WTC11 (cell line): ENCODE measurements around the gene MRTFA. TPM values are rescaled to one million over a fixed set of nuclear protein-coding genes. Genes with fewer than 3 reads are reported as not detected.

Experiments
- ATAC-seq: fragments of 200-7000 bp; cut with Tn5 transposase; 2 replicates; pipeline ENCODE4 v1.10.0; 2021; ENCODE audit warnings: mild to moderate bottlenecking, moderate library complexity
- CTCF ChIA-PET: fragments of 300-600 bp; sonication (Branson Sonifier 250); formaldehyde crosslinking; loops from one replicate; lab custom pipeline; 2021; ENCODE audit warnings: antibody characterized with exemption; lab: Charles Lee
- POLR2A ChIA-PET: fragments of 350-600 bp; sonication (Branson Sonifier 250); formaldehyde crosslinking; loops from one replicate; lab custom pipeline; 2021; ENCODE audit warnings: antibody characterized with exemption; lab: Charles Lee
- DNase-seq: peaks from one replicate; pipeline ENCODE4 v3.0.0; 2021; ENCODE audit warnings: low spot score
- H3K27ac Mint-ChIP-seq: 2 replicates; pipeline ENCODE4 v1.8.0; 2021; ENCODE audit warnings: mixed read lengths
- H3K27me3 Mint-ChIP-seq: 2 replicates; pipeline ENCODE4 v1.8.0; 2021; ENCODE audit warnings: low read depth, mild to moderate bottlenecking, moderate library complexity, mixed read lengths
- H3K36me3 Mint-ChIP-seq: 2 replicates; pipeline ENCODE4 v1.8.0; 2021; ENCODE audit warnings: mixed read lengths
- H3K4me1 Mint-ChIP-seq: 2 replicates; pipeline ENCODE4 v1.8.0; 2022; ENCODE audit warnings: mixed read lengths
- H3K4me3 Mint-ChIP-seq: 2 replicates; pipeline ENCODE4 v1.8.0; 2021; ENCODE audit warnings: mild to moderate bottlenecking, moderate library complexity, mixed read lengths
- H3K9me3 Mint-ChIP-seq: 2 replicates; pipeline ENCODE4 v1.8.0; 2021; ENCODE audit warnings: mixed read lengths
- ATF3 ChIP-seq: sonication (generic); formaldehyde crosslinking; conservative IDR thresholded peaks from 2 replicates; pipeline ENCODE4 v1.8.1; 2022; ENCODE audit warnings: mild to moderate bottlenecking, missing genetic modification reagents
- ATF6 ChIP-seq: sonication (generic); formaldehyde crosslinking; IDR thresholded peaks from 2 replicates; pipeline ENCODE4 v1.8.1; 2023; ENCODE audit warnings: mild to moderate bottlenecking, missing genetic modification reagents
- CREM ChIP-seq: sonication (generic); formaldehyde crosslinking; IDR thresholded peaks from 2 replicates; pipeline ENCODE4 v1.8.1; 2022; ENCODE audit warnings: mild to moderate bottlenecking, missing genetic modification reagents, moderate library complexity
- E2F4 ChIP-seq: sonication (generic); formaldehyde crosslinking; IDR thresholded peaks from 2 replicates; pipeline ENCODE4 v1.8.1; 2022; ENCODE audit warnings: low read depth, mild to moderate bottlenecking, moderate library complexity, missing genetic modification reagents, borderline replicate concordance
- ERG ChIP-seq: fragments of 250-450 bp; sonication (Bioruptor Pico); IDR thresholded peaks from 2 replicates; pipeline ENCODE4 v1.8.0; 2021; ENCODE audit warnings: mild to moderate bottlenecking
- ETV6 ChIP-seq: sonication (generic); formaldehyde crosslinking; IDR thresholded peaks from 2 replicates; pipeline ENCODE4 v1.8.1; 2022; ENCODE audit warnings: mild to moderate bottlenecking, missing genetic modification reagents
- FOXK1 ChIP-seq: sonication (generic); formaldehyde crosslinking; IDR thresholded peaks from 2 replicates; pipeline ENCODE4 v1.8.0; 2022; ENCODE audit warnings: mild to moderate bottlenecking, moderate library complexity, missing genetic modification reagents
- MYBL2 ChIP-seq: sonication (generic); formaldehyde crosslinking; IDR thresholded peaks from 2 replicates; pipeline ENCODE4 v1.8.1; 2023; ENCODE audit warnings: mild to moderate bottlenecking, moderate library complexity, missing genetic modification reagents
- NFATC4 ChIP-seq: fragments of 250-450 bp; sonication (Bioruptor Pico); IDR thresholded peaks from 2 replicates; pipeline ENCODE4 v1.9.0; 2021; ENCODE audit warnings: mild to moderate bottlenecking
- NR1H2 ChIP-seq: sonication (generic); formaldehyde crosslinking; IDR thresholded peaks from 2 replicates; pipeline ENCODE4 v1.9.0; 2021; ENCODE audit warnings: mild to moderate bottlenecking, moderate library complexity, missing genetic modification reagents
- RORB ChIP-seq: fragments of 250-450 bp; sonication (Bioruptor Pico); IDR thresholded peaks from 2 replicates; pipeline ENCODE4 v1.9.0; 2021; ENCODE audit warnings: mild to moderate bottlenecking
- SOX15 ChIP-seq: fragments of 250-450 bp; sonication (Bioruptor Pico); IDR thresholded peaks from 2 replicates; pipeline ENCODE4 v1.9.0; 2021; ENCODE audit warnings: mild to moderate bottlenecking
- SP1 ChIP-seq: sonication (generic); formaldehyde crosslinking; conservative IDR thresholded peaks from 2 replicates; pipeline ENCODE4 v1.8.1; 2022; ENCODE audit warnings: missing genetic modification reagents
- TEAD4 ChIP-seq: sonication (generic); formaldehyde crosslinking; IDR thresholded peaks from 2 replicates; pipeline ENCODE4 v1.8.0; 2022; ENCODE audit warnings: mild to moderate bottlenecking, missing genetic modification reagents
- TP53 ChIP-seq: sonication (generic); formaldehyde crosslinking; IDR thresholded peaks from 2 replicates; pipeline ENCODE4 v1.8.1; 2023; ENCODE audit warnings: mild to moderate bottlenecking, missing genetic modification reagents
- USF2 ChIP-seq: sonication (generic); formaldehyde crosslinking; IDR thresholded peaks from 2 replicates; pipeline ENCODE4 v1.8.1; 2023; ENCODE audit warnings: mild to moderate bottlenecking, missing genetic modification reagents, moderate library complexity
- ZNF121 ChIP-seq: sonication (generic); formaldehyde crosslinking; IDR thresholded peaks from 2 replicates; pipeline ENCODE4 v1.8.0; 2023; ENCODE audit warnings: missing genetic modification reagents
- ZNF138 ChIP-seq: sonication (generic); formaldehyde crosslinking; conservative IDR thresholded peaks from 2 replicates; pipeline ENCODE4 v1.8.1; 2022; ENCODE audit warnings: mild to moderate bottlenecking, moderate library complexity, missing genetic modification reagents
- ZNF263 ChIP-seq: sonication (generic); formaldehyde crosslinking; IDR thresholded peaks from 2 replicates; pipeline ENCODE4 v1.8.1; 2022; ENCODE audit warnings: low read depth, mild to moderate bottlenecking, moderate library complexity, missing genetic modification reagents
- ZNF317 ChIP-seq: sonication (generic); formaldehyde crosslinking; IDR thresholded peaks from 2 replicates; pipeline ENCODE4 v1.8.1; 2023; ENCODE audit warnings: low read depth, mild to moderate bottlenecking, moderate library complexity, missing genetic modification reagents, borderline replicate concordance
- ZNF416 ChIP-seq: fragments of 250-450 bp; sonication (Bioruptor Pico); IDR thresholded peaks from 2 replicates; pipeline ENCODE4 v1.9.0; 2021; ENCODE audit warnings: mild to moderate bottlenecking, inconsistent platforms
- total RNA-seq: library from RNA; stranded (reverse); gene quantifications from 3 replicates; pipeline ENCODE4 v1.2.3, GENCODE V29; 2021
- TF ChIP-seq, protein P1 (sequence below): fragments of 200-600 bp; IDR thresholded peaks from 2 replicates; pipeline ENCODE4 v1.8.0; 2022; ENCODE audit warnings: antibody characterized with exemption

Gene MRTFA
- total RNA-seq, 1 experiment from 2014 or later: 48.4 TPM

- CTCF ChIA-PET: no interaction called here
- no peak for ATAC-seq
Observed at GRCh38 chr22:40567626-40568328, 68.7 kb downstream of the MRTFA start.

GRCh38 chr22:40567106-40567505, 69.4 kb downstream of the MRTFA start:
- Mint-ChIP-seq H3K9me3 (peaks cover 18% of the 10 kb centered on the region), H3K27me3 (no peaks in the 10 kb centered on the region), H3K36me3 (peaks cover 20% of the 10 kb centered on the region), H3K27ac (0 out of 2 replicates have a peak overlapping the region, but pooled peaks have one; percentile 5), H3K4me3 (no peak overlapping the region), H3K4me1 (peaks cover 20% of the 10 kb centered on the region)
- no peak for DNase-seq
- ATAC-seq: no peak
- CTCF ChIA-PET: no interaction called here
- POLR2A ChIA-PET: no interaction called here
- TF ChIP-seq ZNF121: no peak
- no peak for TF ChIP-seq RORB (CRISPR knock-in tag)
- TF ChIP-seq NFATC4: no peak
- TF ChIP-seq ZNF317 (CRISPR knock-in tag): no peak
- no peak for TF ChIP-seq TP53 (CRISPR knock-in tag)
- TF ChIP-seq E2F4: no peak
- TF ChIP-seq ETV6: no peak
- no peak for TF ChIP-seq MYBL2 (CRISPR knock-in tag)
- TF ChIP-seq NR1H2 (CRISPR knock-in tag): no peak
- TF ChIP-seq USF2: no peak
- no peak for TF ChIP-seq CREM (CRISPR knock-in tag)

More at GRCh38 chr22:40567626-40568328, 68.7 kb downstream of the MRTFA start:
- peaks cover 27% of the 10 kb centered on the region for H3K36me3 Mint-ChIP-seq
- peaks cover 18% of the 10 kb centered on the region for H3K4me1 Mint-ChIP-seq
- no peak overlapping the region for H3K4me3 Mint-ChIP-seq
- TF ChIP-seq NFATC4: no peak
- TF ChIP-seq RORB (CRISPR knock-in tag): no peak
- TF ChIP-seq, protein P1, sequence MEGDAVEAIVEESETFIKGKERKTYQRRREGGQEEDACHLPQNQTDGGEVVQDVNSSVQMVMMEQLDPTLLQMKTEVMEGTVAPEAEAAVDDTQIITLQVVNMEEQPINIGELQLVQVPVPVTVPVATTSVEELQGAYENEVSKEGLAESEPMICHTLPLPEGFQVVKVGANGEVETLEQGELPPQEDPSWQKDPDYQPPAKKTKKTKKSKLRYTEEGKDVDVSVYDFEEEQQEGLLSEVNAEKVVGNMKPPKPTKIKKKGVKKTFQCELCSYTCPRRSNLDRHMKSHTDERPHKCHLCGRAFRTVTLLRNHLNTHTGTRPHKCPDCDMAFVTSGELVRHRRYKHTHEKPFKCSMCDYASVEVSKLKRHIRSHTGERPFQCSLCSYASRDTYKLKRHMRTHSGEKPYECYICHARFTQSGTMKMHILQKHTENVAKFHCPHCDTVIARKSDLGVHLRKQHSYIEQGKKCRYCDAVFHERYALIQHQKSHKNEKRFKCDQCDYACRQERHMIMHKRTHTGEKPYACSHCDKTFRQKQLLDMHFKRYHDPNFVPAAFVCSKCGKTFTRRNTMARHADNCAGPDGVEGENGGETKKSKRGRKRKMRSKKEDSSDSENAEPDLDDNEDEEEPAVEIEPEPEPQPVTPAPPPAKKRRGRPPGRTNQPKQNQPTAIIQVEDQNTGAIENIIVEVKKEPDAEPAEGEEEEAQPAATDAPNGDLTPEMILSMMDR: no peak
- TF ChIP-seq ATF3: no peak
- no peak for TF ChIP-seq SOX15 (CRISPR knock-in tag)
- TF ChIP-seq ATF6 (CRISPR knock-in tag): no peak
- TF ChIP-seq ZNF263 (CRISPR knock-in tag): no peak
- TF ChIP-seq FOXK1 (CRISPR knock-in tag): no peak
- no peak for TF ChIP-seq ZNF138
- no peak for TF ChIP-seq TEAD4 (CRISPR knock-in tag)
- no peak for TF ChIP-seq ERG (CRISPR knock-in tag)
- no peak for TF ChIP-seq ZNF416 (CRISPR knock-in tag)
- no peak for TF ChIP-seq ZNF121
- TF ChIP-seq USF2: no peak
- no peak for TF ChIP-seq SP1
- TF ChIP-seq, all 79 proteins: peak for 0
- H3K9me3 Mint-ChIP-seq: peaks cover 25% of the 10 kb centered on the region
- DNase-seq: no peak
- no peaks in the 10 kb centered on the region for H3K27me3 Mint-ChIP-seq
- POLR2A ChIA-PET: no interaction called here
- no peak overlapping the region for H3K27ac Mint-ChIP-seq
